Stimulated activated CD8-positive, alpha-beta memory T cell treated with anti-CD3 and anti-CD28 coated beads, Interleukin-4, amount 100 ng/mL, for 24 hours (primary cell): ENCODE data around the gene UBE2B.

Experiments
- DNase-seq: peaks from one replicate; pipeline ENCODE4 v3.0.0-alpha.2; 2020; ENCODE audit warnings: low read depth

UBE2B gene

GRCh38 chr5:134437340-134437846 lies 66.0 kb downstream of the UBE2B start:
- DNase-seq = no peak

GRCh38 chr5:134437847-134438581 lies 66.6 kb downstream of the UBE2B start:
- DNase-seq = no peak

GRCh38 chr5:134438721-134439123 lies 67.4 kb downstream of the UBE2B start:
- DNase-seq = no peak

GRCh38 chr5:134439210-134439654 lies 67.9 kb downstream of the UBE2B start:
- DNase-seq = no peak

GRCh38 chr5:134440201-134440755 lies 68.9 kb downstream of the UBE2B start:
- no peak for DNase-seq
